WTC11 (cell line): ENCODE data around the gene GRAP. TPM values are rescaled to one million over a fixed set of nuclear protein-coding genes. Genes with fewer than 3 reads are reported as not detected.

Source experiments
- ATAC-seq: fragments of 200-7000 bp; cut with Tn5 transposase; 2 replicates; pipeline ENCODE4 v1.10.0; 2021; ENCODE audit warnings: mild to moderate bottlenecking, moderate library complexity
- CTCF ChIA-PET: fragments of 300-600 bp; sonication (Branson Sonifier 250); formaldehyde crosslinking; loops from one replicate; lab custom pipeline; 2021; ENCODE audit warnings: antibody characterized with exemption; lab: Charles Lee
- POLR2A ChIA-PET: fragments of 350-600 bp; sonication (Branson Sonifier 250); formaldehyde crosslinking; loops from one replicate; lab custom pipeline; 2021; ENCODE audit warnings: antibody characterized with exemption; lab: Charles Lee
- DNase-seq: peaks from one replicate; pipeline ENCODE4 v3.0.0; 2021; ENCODE audit warnings: low spot score
- H3K27ac Mint-ChIP-seq: 2 replicates; pipeline ENCODE4 v1.8.0; 2021; ENCODE audit warnings: mixed read lengths
- H3K27me3 Mint-ChIP-seq: 2 replicates; pipeline ENCODE4 v1.8.0; 2021; ENCODE audit warnings: low read depth, mild to moderate bottlenecking, moderate library complexity, mixed read lengths
- H3K36me3 Mint-ChIP-seq: 2 replicates; pipeline ENCODE4 v1.8.0; 2021; ENCODE audit warnings: mixed read lengths
- H3K4me1 Mint-ChIP-seq: 2 replicates; pipeline ENCODE4 v1.8.0; 2022; ENCODE audit warnings: mixed read lengths
- H3K4me3 Mint-ChIP-seq: 2 replicates; pipeline ENCODE4 v1.8.0; 2021; ENCODE audit warnings: mild to moderate bottlenecking, moderate library complexity, mixed read lengths
- H3K9me3 Mint-ChIP-seq: 2 replicates; pipeline ENCODE4 v1.8.0; 2021; ENCODE audit warnings: mixed read lengths
- AR ChIP-seq: fragments of 250-450 bp; sonication (Bioruptor Pico); IDR thresholded peaks from 2 replicates; pipeline ENCODE4 v1.9.0; 2021; ENCODE audit warnings: mild to moderate bottlenecking
- ATF2 ChIP-seq: sonication (generic); formaldehyde crosslinking; IDR thresholded peaks from 2 replicates; pipeline ENCODE4 v1.8.1; 2022; ENCODE audit warnings: low read depth, missing genetic modification reagents, borderline replicate concordance
- E2F5 ChIP-seq: sonication (generic); formaldehyde crosslinking; IDR thresholded peaks from 2 replicates; pipeline ENCODE4 v1.8.1; 2022; ENCODE audit warnings: mild to moderate bottlenecking, moderate library complexity, missing genetic modification reagents
- ETV6 ChIP-seq: sonication (generic); formaldehyde crosslinking; IDR thresholded peaks from 2 replicates; pipeline ENCODE4 v1.8.1; 2022; ENCODE audit warnings: mild to moderate bottlenecking, missing genetic modification reagents
- FOXJ3 ChIP-seq: sonication (generic); formaldehyde crosslinking; IDR thresholded peaks from 2 replicates; pipeline ENCODE4 v1.9.0; 2021; ENCODE audit warnings: missing genetic modification reagents, mild to moderate bottlenecking, borderline replicate concordance
- GTF2I ChIP-seq: fragments of 250-450 bp; sonication (Bioruptor Pico); conservative IDR thresholded peaks from 2 replicates; pipeline ENCODE4 v1.4.0; 2021; ENCODE audit warnings: mild to moderate bottlenecking
- HMGA2 ChIP-seq: fragments of 250-450 bp; sonication (Bioruptor Pico); IDR thresholded peaks from 2 replicates; pipeline ENCODE4 v1.4.0; 2021; ENCODE audit warnings: mild to moderate bottlenecking, moderate library complexity
- JUN ChIP-seq: sonication (generic); formaldehyde crosslinking; IDR thresholded peaks from 2 replicates; pipeline ENCODE4 v1.8.0; 2023; ENCODE audit warnings: mild to moderate bottlenecking, missing genetic modification reagents
- MYBL2 ChIP-seq: sonication (generic); formaldehyde crosslinking; IDR thresholded peaks from 2 replicates; pipeline ENCODE4 v1.8.1; 2023; ENCODE audit warnings: mild to moderate bottlenecking, moderate library complexity, missing genetic modification reagents
- NFATC4 ChIP-seq: fragments of 250-450 bp; sonication (Bioruptor Pico); IDR thresholded peaks from 2 replicates; pipeline ENCODE4 v1.9.0; 2021; ENCODE audit warnings: mild to moderate bottlenecking
- RORB ChIP-seq: fragments of 250-450 bp; sonication (Bioruptor Pico); IDR thresholded peaks from 2 replicates; pipeline ENCODE4 v1.9.0; 2021; ENCODE audit warnings: mild to moderate bottlenecking
- SMAD3 ChIP-seq: sonication (generic); formaldehyde crosslinking; IDR thresholded peaks from 2 replicates; pipeline ENCODE4 v1.8.0; 2022; ENCODE audit warnings: missing genetic modification reagents, mild to moderate bottlenecking, borderline replicate concordance
- ZBTB43 ChIP-seq: sonication (generic); formaldehyde crosslinking; IDR thresholded peaks from 2 replicates; pipeline ENCODE4 v1.8.1; 2023; ENCODE audit warnings: mild to moderate bottlenecking, missing genetic modification reagents
- ZNF121 ChIP-seq: sonication (generic); formaldehyde crosslinking; IDR thresholded peaks from 2 replicates; pipeline ENCODE4 v1.8.0; 2023; ENCODE audit warnings: missing genetic modification reagents
- ZNF232 ChIP-seq: sonication (generic); formaldehyde crosslinking; IDR thresholded peaks from 2 replicates; pipeline ENCODE4 v1.8.0; 2022; ENCODE audit warnings: mild to moderate bottlenecking, missing genetic modification reagents
- ZNF263 ChIP-seq: sonication (generic); formaldehyde crosslinking; IDR thresholded peaks from 2 replicates; pipeline ENCODE4 v1.8.1; 2022; ENCODE audit warnings: low read depth, mild to moderate bottlenecking, moderate library complexity, missing genetic modification reagents
- ZNF281 ChIP-seq: sonication (generic); formaldehyde crosslinking; IDR thresholded peaks from 2 replicates; pipeline ENCODE4 v1.8.0; 2023; ENCODE audit warnings: mild to moderate bottlenecking, missing genetic modification reagents
- ZNF416 ChIP-seq: fragments of 250-450 bp; sonication (Bioruptor Pico); IDR thresholded peaks from 2 replicates; pipeline ENCODE4 v1.9.0; 2021; ENCODE audit warnings: mild to moderate bottlenecking, inconsistent platforms
- total RNA-seq: library from RNA; stranded (reverse); gene quantifications from 3 replicates; pipeline ENCODE4 v1.2.3, GENCODE V29; 2021

The GRAP gene
- total RNA-seq, 1 experiment from 2014 or later, result 0.59 TPM

GRCh38 chr17:19016881-19017280 lies 29.9 kb downstream of the GRAP start (continued):
- TF ChIP-seq ATF2 (no peak), ZNF263 (CRISPR knock-in tag) (no peak), AR (CRISPR knock-in tag) (no peak), GTF2I (no peak), E2F5 (CRISPR knock-in tag) (no peak), JUN (CRISPR knock-in tag) (no peak)
- TF ChIP-seq, all 79 proteins: peak for 0

GRCh38 chr17:19016297-19016696 lies 30.5 kb downstream of the GRAP start:
- H3K4me1 Mint-ChIP-seq, result peaks cover 6% of the 10 kb centered on the region
- POLR2A ChIA-PET, result no interaction called here

GRCh38 chr17:19015428-19015827 lies 31.3 kb downstream of the GRAP start:
- POLR2A ChIA-PET, result no interaction called here
- Mint-ChIP-seq H3K4me3 (no peak overlapping the region), H3K4me1 (peaks cover 11% of the 10 kb centered on the region), H3K27me3 (no peaks in the 10 kb centered on the region; the same call in 1 of the 2 replicates), H3K9me3 (no peaks in the 10 kb centered on the region), H3K27ac (0 out of 2 replicates have a peak overlapping the region, but pooled peaks have one; percentile 25), H3K36me3 (no peaks in the 10 kb centered on the region)
- DNase-seq (no peak), ATAC-seq (no peak)
- CTCF ChIA-PET, result no interaction called here
- TF ChIP-seq ZNF416 (CRISPR knock-in tag), result no peak
- no peak for TF ChIP-seq NFATC4 (CRISPR knock-in tag)
- TF ChIP-seq ZNF281, result no peak
- no peak for TF ChIP-seq ZNF121 (CRISPR knock-in tag)
- TF ChIP-seq RORB, result no peak
- TF ChIP-seq, all 79 proteins: peak for 0

More at GRCh38 chr17:19016297-19016696, 30.5 kb downstream of the GRAP start:
- Mint-ChIP-seq H3K36me3 (no peaks in the 10 kb centered on the region), H3K27ac (no peak overlapping the region), H3K27me3 (no peaks in the 10 kb centered on the region; the same call in none of the 2 replicates), H3K9me3 (no peaks in the 10 kb centered on the region), H3K4me3 (no peak overlapping the region)
- no peak for TF ChIP-seq SMAD3
- no peak for TF ChIP-seq ZNF121 (CRISPR knock-in tag)
- TF ChIP-seq HMGA2 (CRISPR knock-in tag), result no peak
- TF ChIP-seq ETV6 (CRISPR knock-in tag), result no peak
- no peak for TF ChIP-seq FOXJ3
- TF ChIP-seq ZBTB43 (CRISPR knock-in tag), result no peak
- no peak for TF ChIP-seq MYBL2 (CRISPR knock-in tag)
- no peak for TF ChIP-seq ZNF232 (CRISPR knock-in tag)
- CTCF ChIA-PET, result interaction anchor here (0.5 to 1.9 kb wide), 2 partner anchors 55 to 85 kb away, joined by 3 to 8 read pairs; no protein-coding TSS in a partner anchor
- ATAC-seq (no peak), DNase-seq (no peak)
